BLaER1 (cell line): ENCODE results near the gene TBX18.

Source experiments
- H3K27ac ChIP-seq: shearing (Covaris generic); formaldehyde crosslinking; 2 replicates; pipeline ENCODE4 v1.8.1; 2022
- H3K27me3 ChIP-seq: shearing (Covaris generic); formaldehyde crosslinking; 2 replicates; pipeline ENCODE4 v1.8.1; 2022
- H3K36me3 ChIP-seq: shearing (Covaris generic); formaldehyde crosslinking; 2 replicates; pipeline ENCODE4 v1.8.1; 2022
- H3K4me1 ChIP-seq: shearing (Covaris generic); formaldehyde crosslinking; 2 replicates; pipeline ENCODE4 v1.8.1; 2022
- H3K4me2 ChIP-seq: shearing (Covaris generic); formaldehyde crosslinking; 2 replicates; pipeline ENCODE4 v1.8.1; 2022
- H3K4me3 ChIP-seq: shearing (Covaris generic); formaldehyde crosslinking; 2 replicates; pipeline ENCODE4 v1.8.1; 2022
- H3K9ac ChIP-seq: shearing (Covaris generic); formaldehyde crosslinking; 2 replicates; pipeline ENCODE4 v1.8.1; 2022
- H3K9me3 ChIP-seq: shearing (Covaris generic); formaldehyde crosslinking; 2 replicates; pipeline ENCODE4 v1.8.1; 2022
- H4K20me1 ChIP-seq: shearing (Covaris generic); formaldehyde crosslinking; 2 replicates; pipeline ENCODE4 v1.8.1; 2022
- Cebpa-rat ChIP-seq: shearing (Covaris generic); IDR thresholded peaks from 2 replicates; pipeline ENCODE4 v1.8.1; 2022

Gene TBX18

GRCh38 chr6:84653027-84653551 is 111.3 kb downstream of the TBX18 start:
- no peaks in the 10 kb centered on the region for H4K20me1 ChIP-seq
- H3K4me3 ChIP-seq = no peak overlapping the region
- H3K27ac ChIP-seq = no peak overlapping the region
- H3K27me3 ChIP-seq = no peaks in the 10 kb centered on the region
- no peak overlapping the region for H3K4me2 ChIP-seq
- no peaks in the 10 kb centered on the region for H3K9me3 ChIP-seq
- TF ChIP-seq Cebpa-rat = no peak
- H3K4me1 ChIP-seq = no peaks in the 10 kb centered on the region
- H3K36me3 ChIP-seq = no peaks in the 10 kb centered on the region
- no peak overlapping the region for H3K9ac ChIP-seq

- H3K27ac ChIP-seq = no peak overlapping the region
- H3K27me3 ChIP-seq = no peaks in the 10 kb centered on the region
- no peaks in the 10 kb centered on the region for H3K9me3 ChIP-seq
- no peak for TF ChIP-seq Cebpa-rat
- no peak overlapping the region for H3K4me2 ChIP-seq
- no peaks in the 10 kb centered on the region for H3K36me3 ChIP-seq
- no peak overlapping the region for H3K9ac ChIP-seq
- H3K4me3 ChIP-seq = no peak overlapping the region
- H3K4me1 ChIP-seq = no peaks in the 10 kb centered on the region
- H4K20me1 ChIP-seq = no peaks in the 10 kb centered on the region
Observed at GRCh38 chr6:84652356-84653026, 111.9 kb downstream of the TBX18 start.

DNA sequence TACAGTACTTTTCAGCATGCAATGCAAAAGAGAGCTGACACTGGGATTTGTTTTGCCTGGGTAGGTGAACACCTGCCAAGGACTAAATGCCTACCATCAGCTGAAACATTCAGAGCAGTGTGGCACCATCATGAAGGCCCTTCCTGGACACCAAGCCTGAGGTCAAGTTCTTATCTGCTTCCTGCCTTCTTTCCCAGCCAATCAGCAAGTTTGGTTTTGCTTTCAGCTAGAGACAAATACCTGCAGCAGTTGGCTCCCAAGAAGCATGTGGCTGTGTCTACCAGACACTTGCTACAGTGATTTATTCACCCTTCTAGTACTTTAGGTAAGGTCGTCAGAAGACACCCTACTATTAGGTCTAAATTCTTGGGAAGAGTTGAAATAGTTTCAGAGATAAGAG is 112.8 kb downstream of the TBX18 start:
- H3K4me2 ChIP-seq = no peak overlapping the region
- no peaks in the 10 kb centered on the region for H4K20me1 ChIP-seq
- no peak overlapping the region for H3K27ac ChIP-seq
- no peaks in the 10 kb centered on the region for H3K36me3 ChIP-seq
- H3K4me3 ChIP-seq = no peak overlapping the region
- no peak overlapping the region for H3K9ac ChIP-seq
- H3K27me3 ChIP-seq = no peaks in the 10 kb centered on the region
- H3K4me1 ChIP-seq = no peaks in the 10 kb centered on the region
- H3K9me3 ChIP-seq = no peaks in the 10 kb centered on the region
- TF ChIP-seq Cebpa-rat = no peak

DNA sequence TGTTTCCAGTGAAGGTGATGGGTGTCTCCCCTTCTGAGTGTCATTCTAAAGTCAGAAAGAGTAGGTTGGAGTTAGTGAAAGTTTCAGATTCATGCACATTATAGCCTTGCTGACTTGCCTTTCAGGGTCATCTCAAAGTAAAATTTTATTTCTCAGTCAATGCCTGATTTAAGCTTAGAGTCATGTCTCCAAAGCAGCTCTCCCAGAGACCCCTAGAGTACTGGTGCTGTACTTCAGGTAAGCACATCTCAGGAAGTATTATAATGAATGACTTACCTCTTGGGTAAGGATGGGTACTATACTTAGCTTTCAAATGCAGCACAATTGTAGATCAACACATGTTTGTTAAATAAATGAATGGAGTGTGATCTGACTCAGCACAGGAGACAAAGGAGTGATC is 116.0 kb downstream of the TBX18 start:
- Histone ChIP-seq H3K4me2 (no peak overlapping the region), H3K27ac (no peak overlapping the region), H3K4me1 (no peaks in the 10 kb centered on the region), H3K9me3 (no peaks in the 10 kb centered on the region), H3K36me3 (no peaks in the 10 kb centered on the region), H4K20me1 (no peaks in the 10 kb centered on the region), H3K4me3 (no peak overlapping the region), H3K9ac (no peak overlapping the region), H3K27me3 (no peaks in the 10 kb centered on the region)
- no peak for TF ChIP-seq Cebpa-rat

DNA sequence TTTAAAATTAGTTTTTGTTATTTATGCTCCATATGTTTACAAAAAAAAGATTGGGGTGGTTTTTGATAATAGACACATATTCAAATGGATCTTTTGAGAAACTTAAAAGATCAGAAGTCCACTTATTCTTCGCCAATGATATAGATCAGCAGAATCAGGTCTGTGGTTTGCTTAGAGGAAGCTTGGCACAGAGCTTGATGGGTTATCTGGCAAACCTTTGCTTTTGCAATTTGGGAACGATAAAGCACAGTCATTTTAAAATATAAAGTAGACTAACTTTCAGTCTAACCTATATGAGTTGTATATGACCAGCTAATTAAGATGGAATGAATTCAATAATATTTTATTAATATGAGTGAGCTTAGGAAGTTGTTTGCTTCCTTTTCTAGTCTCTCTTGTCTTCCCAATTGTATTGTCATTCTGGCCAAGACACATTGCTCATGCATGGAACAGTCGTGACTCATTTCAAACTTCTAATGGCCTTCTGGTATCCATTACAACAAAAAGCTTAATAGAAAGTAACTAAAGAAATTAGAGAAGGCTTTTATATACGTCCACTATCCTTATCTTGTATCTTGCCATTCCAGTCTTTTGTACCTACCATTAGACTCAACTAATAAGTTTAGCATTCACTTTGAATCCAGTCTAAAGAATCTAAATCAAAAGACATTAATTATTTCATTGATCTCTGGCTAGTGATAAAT is 118.7 kb downstream of the TBX18 start:
- Histone ChIP-seq H3K4me2 (no peak overlapping the region), H3K4me1 (no peaks in the 10 kb centered on the region), H3K27me3 (no peaks in the 10 kb centered on the region), H3K9me3 (no peaks in the 10 kb centered on the region), H3K4me3 (no peak overlapping the region), H3K36me3 (no peaks in the 10 kb centered on the region), H3K9ac (no peak overlapping the region), H4K20me1 (no peaks in the 10 kb centered on the region), H3K27ac (no peak overlapping the region)
- no peak for TF ChIP-seq Cebpa-rat

- H3K4me1 ChIP-seq = no peaks in the 10 kb centered on the region
- no peaks in the 10 kb centered on the region for H3K27me3 ChIP-seq
- no peak overlapping the region for H3K4me2 ChIP-seq
- TF ChIP-seq Cebpa-rat = no peak
- H3K27ac ChIP-seq = no peak overlapping the region
- no peak overlapping the region for H3K4me3 ChIP-seq
- H3K9ac ChIP-seq = no peak overlapping the region
- H4K20me1 ChIP-seq = no peaks in the 10 kb centered on the region
- no peaks in the 10 kb centered on the region for H3K36me3 ChIP-seq
- no peaks in the 10 kb centered on the region for H3K9me3 ChIP-seq
Observed at GRCh38 chr6:84645000-84645399, 119.4 kb downstream of the TBX18 start.

- Histone ChIP-seq H3K9ac (no peak overlapping the region), H3K27ac (no peak overlapping the region)
Observed at GRCh38 chr6:84643778-84644177, 120.6 kb downstream of the TBX18 start.

GRCh38 chr6:84641076-84641475 is 123.3 kb downstream of the TBX18 start:
- no peaks in the 10 kb centered on the region for H3K27me3 ChIP-seq
- no peaks in the 10 kb centered on the region for H4K20me1 ChIP-seq
- H3K4me3 ChIP-seq = no peak overlapping the region
- H3K36me3 ChIP-seq = no peaks in the 10 kb centered on the region
- no peak for TF ChIP-seq Cebpa-rat
- no peak overlapping the region for H3K4me2 ChIP-seq
- H3K27ac ChIP-seq = no peak overlapping the region
- H3K4me1 ChIP-seq = no peaks in the 10 kb centered on the region
- no peaks in the 10 kb centered on the region for H3K9me3 ChIP-seq
- no peak overlapping the region for H3K9ac ChIP-seq

More at GRCh38 chr6:84643778-84644177, 120.6 kb downstream of the TBX18 start:
- Histone ChIP-seq H3K9me3 (no peaks in the 10 kb centered on the region), H3K27me3 (no peaks in the 10 kb centered on the region), H3K4me3 (no peak overlapping the region), H3K4me1 (no peaks in the 10 kb centered on the region), H3K4me2 (no peak overlapping the region), H4K20me1 (no peaks in the 10 kb centered on the region), H3K36me3 (no peaks in the 10 kb centered on the region)
- no peak for TF ChIP-seq Cebpa-rat

DNA sequence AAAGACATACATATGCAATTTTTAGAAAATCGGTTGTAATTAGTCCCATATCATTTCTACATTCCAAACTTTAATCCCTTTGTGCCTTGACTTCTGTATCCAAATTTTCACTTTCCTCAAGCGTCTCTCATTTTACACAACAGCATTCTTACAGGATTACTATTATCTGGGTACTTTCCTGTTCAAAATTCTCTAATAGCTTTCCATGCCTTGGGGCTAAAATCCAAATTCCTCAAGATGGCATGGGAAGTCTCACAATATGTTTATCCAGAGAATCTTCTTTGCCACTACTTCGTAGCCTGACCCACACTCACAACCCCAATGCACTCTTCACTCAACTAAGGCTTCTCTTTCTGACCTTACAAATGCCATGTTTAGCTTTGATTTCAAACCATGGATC is 125.0 kb downstream of the TBX18 start:
- Histone ChIP-seq H3K9me3 (no peaks in the 10 kb centered on the region), H3K27ac (no peak overlapping the region), H3K36me3 (no peaks in the 10 kb centered on the region), H3K27me3 (no peaks in the 10 kb centered on the region), H4K20me1 (no peaks in the 10 kb centered on the region), H3K9ac (no peak overlapping the region), H3K4me3 (no peak overlapping the region), H3K4me1 (no peaks in the 10 kb centered on the region), H3K4me2 (no peak overlapping the region)
- TF ChIP-seq Cebpa-rat = no peak

DNA sequence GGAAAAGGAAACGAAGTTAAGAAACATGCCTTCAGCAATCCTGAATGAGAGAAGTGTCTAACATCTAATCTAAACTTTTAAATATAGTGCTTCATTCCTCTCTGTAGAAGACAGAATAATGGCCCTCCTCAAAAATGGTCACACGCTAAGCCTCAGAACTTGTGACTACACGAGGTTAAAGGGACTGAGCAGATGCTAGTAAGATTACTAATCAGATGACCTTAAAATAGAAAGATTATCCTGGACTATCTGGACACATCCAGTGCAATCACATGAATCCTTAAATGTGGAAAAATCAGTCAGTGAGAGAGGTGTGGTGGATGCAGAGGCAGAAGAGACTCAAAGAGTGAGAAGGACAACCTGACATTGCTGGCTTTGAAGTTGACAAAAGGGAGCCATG is 126.1 kb downstream of the TBX18 start:
- H3K4me2 ChIP-seq = no peak overlapping the region
- H3K9ac ChIP-seq = no peak overlapping the region
- no peaks in the 10 kb centered on the region for H3K9me3 ChIP-seq
- no peaks in the 10 kb centered on the region for H4K20me1 ChIP-seq
- H3K27ac ChIP-seq = no peak overlapping the region
- H3K4me3 ChIP-seq = no peak overlapping the region
- H3K27me3 ChIP-seq = no peaks in the 10 kb centered on the region
- H3K4me1 ChIP-seq = no peaks in the 10 kb centered on the region
- TF ChIP-seq Cebpa-rat = no peak
- no peaks in the 10 kb centered on the region for H3K36me3 ChIP-seq
